Measurements from ENCODE around the gene LARP6.

Gene LARP6

GRCh38 chr15:70794596-70795310 lies 59.2 kb downstream of the LARP6 start:
- TF ChIP-seq CTCF (IDR thresholded peaks at IDR 0.05; ENCODE audit: low read depth, low read length) = no peak
- DNase-seq (ENCODE audit: low read depth in 2 of 2) = peak; percentile 62 to 71

GRCh38 chr15:70793694-70794093 lies 60.3 kb downstream of the LARP6 start:
- DNase-seq (ENCODE audit: low read depth in 2 of 2) = no peak
- TF ChIP-seq CTCF (IDR thresholded peaks at IDR 0.05; ENCODE audit: low read depth, low read length) = no peak
- no peak overlapping the region for H3K4me3 ChIP-seq (replicated peaks in 1 of 2; ENCODE audit: low read depth in 2 of 2, low read length in 2 of 2)

More at GRCh38 chr15:70794596-70795310, 59.2 kb downstream of the LARP6 start:
- peak overlapping the region in 1 of 2 donors; percentile 27 for H3K4me3 ChIP-seq (replicated peaks in 1 of 2; ENCODE audit: low read depth in 2 of 2, low read length in 2 of 2)

- TF ChIP-seq CTCF (IDR thresholded peaks at IDR 0.05; ENCODE audit: low read depth, low read length) = no peak
- H3K4me3 ChIP-seq (replicated peaks in 1 of 2; ENCODE audit: low read depth in 2 of 2, low read length in 2 of 2) = no peak overlapping the region
- peak; percentile 34 to 81 for DNase-seq (ENCODE audit: low read depth in 2 of 2)
Observed at GRCh38 chr15:70792171-70792573, 61.8 kb downstream of the LARP6 start.

GRCh38 chr15:70791259-70791658 lies 62.7 kb downstream of the LARP6 start:
- TF ChIP-seq CTCF (IDR thresholded peaks at IDR 0.05; ENCODE audit: low read depth, low read length) = no peak
- no peak for DNase-seq (ENCODE audit: low read depth in 2 of 2)
- H3K4me3 ChIP-seq (replicated peaks in 1 of 2; ENCODE audit: low read depth in 2 of 2, low read length in 2 of 2) = no peak overlapping the region

- H3K4me3 ChIP-seq (replicated peaks in 1 of 2; ENCODE audit: low read depth in 2 of 2, low read length in 2 of 2) = no peak overlapping the region
- no peak for DNase-seq (ENCODE audit: low read depth in 2 of 2)
- TF ChIP-seq CTCF (IDR thresholded peaks at IDR 0.05; ENCODE audit: low read depth, low read length) = no peak
Observed at GRCh38 chr15:70789213-70789612, 64.7 kb downstream of the LARP6 start.

- no peak overlapping the region for H3K4me3 ChIP-seq (replicated peaks in 1 of 2; ENCODE audit: low read depth in 2 of 2, low read length in 2 of 2)
- TF ChIP-seq CTCF (IDR thresholded peaks at IDR 0.05; ENCODE audit: low read depth, low read length) = no peak
- peak; percentile 46 to 47 for DNase-seq (ENCODE audit: low read depth in 2 of 2)
Observed at GRCh38 chr15:70788114-70789049, 65.6 kb downstream of the LARP6 start.
